DND-41 (cell line): ENCODE measurements around the gene CLIC5.

Experiments
- ATAC-seq: fragments of 200-7000 bp; cut with Tn5 transposase; 3 replicates; pipeline ENCODE4 v1.9.1; 2021; ENCODE audit warnings: low read depth; ENCODE audit not compliant: insufficient read depth
- DNase-seq: peaks from one replicate; pipeline ENCODE4 v3.0.0-alpha.2; 2020
- H2AFZ ChIP-seq: 2 replicates; pipeline ENCODE4 v1.6.0; 2012; ENCODE audit warnings: low read depth, low read length
- H3K27ac ChIP-seq: 2 replicates; pipeline ENCODE4 v1.5.1; 2012; ENCODE audit warnings: low read length, inconsistent platforms
- H3K27me3 ChIP-seq: fragments of 200-600 bp; sonication (generic); 2 replicates; pipeline ENCODE4 v1.6.0; 2012; ENCODE audit warnings: low read length, mild to moderate bottlenecking, inconsistent platforms; ENCODE audit not compliant: insufficient read depth, poor library complexity
- H3K36me3 ChIP-seq: 2 replicates; pipeline ENCODE4 v1.5.1; 2012; ENCODE audit warnings: low read length, inconsistent platforms; ENCODE audit not compliant: insufficient read depth
- H3K4me1 ChIP-seq: 2 replicates; pipeline ENCODE4 v1.5.1; 2012; ENCODE audit warnings: mild to moderate bottlenecking, low read length; ENCODE audit not compliant: insufficient read depth
- H3K4me2 ChIP-seq: 2 replicates; pipeline ENCODE4 v1.6.0; 2012; ENCODE audit warnings: mild to moderate bottlenecking, moderate library complexity, low read length, inconsistent platforms; ENCODE audit not compliant: insufficient read depth
- H3K4me3 ChIP-seq, 2 experiments: fragments of 200-600 bp in 1 of 2; shearing (Covaris generic) in 1 of 2; 2 replicates each; pipeline ENCODE4 v1.5.1; 2012 to 2016; ENCODE audit warnings: inconsistent platforms in 2 of 2, low read length in 2 of 2, mild to moderate bottlenecking in 2 of 2, low read depth in 1 of 2, moderate library complexity in 1 of 2
- H3K79me2 ChIP-seq: 2 replicates; pipeline ENCODE4 v1.6.0; 2012; ENCODE audit warnings: low read length, inconsistent platforms; ENCODE audit not compliant: insufficient read depth
- H3K9ac ChIP-seq: 2 replicates; pipeline ENCODE4 v1.6.0; 2012; ENCODE audit warnings: low read depth, mild to moderate bottlenecking, inconsistent platforms, low read length, moderate library complexity
- H3K9me3 ChIP-seq: 2 replicates; pipeline ENCODE4 v1.5.1; 2012; ENCODE audit warnings: low read length, moderate library complexity, mild to moderate bottlenecking, inconsistent platforms; ENCODE audit not compliant: insufficient read depth, severe bottlenecking
- H4K20me1 ChIP-seq: 2 replicates; pipeline ENCODE4 v1.6.0; 2012; ENCODE audit warnings: low read length; ENCODE audit not compliant: insufficient read depth
- EZH2 ChIP-seq: IDR thresholded peaks from 3 replicates; pipeline ENCODE4 v1.6.1; 2012; ENCODE audit warnings: borderline replicate concordance, low read depth, mild to moderate bottlenecking, moderate library complexity, low read length, inconsistent platforms; ENCODE audit not compliant: severe bottlenecking
- TF ChIP-seq, protein P1 (sequence below): IDR thresholded peaks from 2 replicates; pipeline ENCODE4 v1.5.1; 2012; ENCODE audit warnings: borderline replicate concordance, low read length, moderate library complexity, mild to moderate bottlenecking; ENCODE audit not compliant: poor library complexity, severe bottlenecking; ENCODE audit errors: extremely low read depth

CLIC5 gene

DNA sequence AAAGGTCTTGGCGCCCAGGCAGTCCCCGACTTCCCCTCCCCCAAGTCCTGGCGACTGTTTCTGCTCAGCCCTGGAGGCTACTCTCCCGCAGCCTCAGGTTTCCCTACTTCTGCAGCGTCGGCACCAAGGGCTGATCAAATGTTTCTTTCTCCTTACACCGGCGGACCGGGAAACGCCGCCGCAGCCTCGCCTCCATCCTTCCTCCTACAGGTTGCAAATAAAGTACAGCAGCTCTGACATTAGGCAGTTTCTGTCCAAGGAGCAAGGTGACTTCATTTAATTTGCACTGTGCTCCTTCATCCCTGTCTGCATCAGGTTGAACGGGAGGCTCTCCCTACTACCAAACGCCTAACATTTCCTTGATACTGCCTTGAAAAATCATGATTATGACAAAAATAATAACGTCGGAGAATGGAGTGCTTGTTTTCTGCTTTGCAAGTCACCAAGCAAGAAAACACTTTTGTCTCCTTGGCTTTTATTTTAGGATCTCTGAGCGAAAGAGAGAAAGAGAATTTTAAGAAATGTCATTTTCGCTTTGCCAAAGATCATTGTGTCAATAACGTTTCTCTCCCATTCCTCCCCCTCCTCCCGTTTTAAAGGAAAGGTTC, 1.0 kb downstream of the CLIC5 start:
- no peak overlapping the region for H3K4me3 ChIP-seq
- H4K20me1 ChIP-seq: no peaks in the 10 kb centered on the region
- H2AFZ ChIP-seq: no peak overlapping the region
- H3K9ac ChIP-seq: no peak overlapping the region
- H3K9me3 ChIP-seq: no peaks in the 10 kb centered on the region
- H3K79me2 ChIP-seq: no peaks in the 10 kb centered on the region
- no peak overlapping the region for H3K4me2 ChIP-seq
- H3K27ac ChIP-seq: no peak overlapping the region
- TF ChIP-seq, protein P1, sequence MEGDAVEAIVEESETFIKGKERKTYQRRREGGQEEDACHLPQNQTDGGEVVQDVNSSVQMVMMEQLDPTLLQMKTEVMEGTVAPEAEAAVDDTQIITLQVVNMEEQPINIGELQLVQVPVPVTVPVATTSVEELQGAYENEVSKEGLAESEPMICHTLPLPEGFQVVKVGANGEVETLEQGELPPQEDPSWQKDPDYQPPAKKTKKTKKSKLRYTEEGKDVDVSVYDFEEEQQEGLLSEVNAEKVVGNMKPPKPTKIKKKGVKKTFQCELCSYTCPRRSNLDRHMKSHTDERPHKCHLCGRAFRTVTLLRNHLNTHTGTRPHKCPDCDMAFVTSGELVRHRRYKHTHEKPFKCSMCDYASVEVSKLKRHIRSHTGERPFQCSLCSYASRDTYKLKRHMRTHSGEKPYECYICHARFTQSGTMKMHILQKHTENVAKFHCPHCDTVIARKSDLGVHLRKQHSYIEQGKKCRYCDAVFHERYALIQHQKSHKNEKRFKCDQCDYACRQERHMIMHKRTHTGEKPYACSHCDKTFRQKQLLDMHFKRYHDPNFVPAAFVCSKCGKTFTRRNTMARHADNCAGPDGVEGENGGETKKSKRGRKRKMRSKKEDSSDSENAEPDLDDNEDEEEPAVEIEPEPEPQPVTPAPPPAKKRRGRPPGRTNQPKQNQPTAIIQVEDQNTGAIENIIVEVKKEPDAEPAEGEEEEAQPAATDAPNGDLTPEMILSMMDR: no peak
- no peak for TF ChIP-seq EZH2
- H3K27me3 ChIP-seq: no peaks in the 10 kb centered on the region
- H3K4me1 ChIP-seq: peaks cover 17% of the 10 kb centered on the region
- ATAC-seq: no peak
- DNase-seq: no peak
- H3K36me3 ChIP-seq: no peaks in the 10 kb centered on the region

DNA sequence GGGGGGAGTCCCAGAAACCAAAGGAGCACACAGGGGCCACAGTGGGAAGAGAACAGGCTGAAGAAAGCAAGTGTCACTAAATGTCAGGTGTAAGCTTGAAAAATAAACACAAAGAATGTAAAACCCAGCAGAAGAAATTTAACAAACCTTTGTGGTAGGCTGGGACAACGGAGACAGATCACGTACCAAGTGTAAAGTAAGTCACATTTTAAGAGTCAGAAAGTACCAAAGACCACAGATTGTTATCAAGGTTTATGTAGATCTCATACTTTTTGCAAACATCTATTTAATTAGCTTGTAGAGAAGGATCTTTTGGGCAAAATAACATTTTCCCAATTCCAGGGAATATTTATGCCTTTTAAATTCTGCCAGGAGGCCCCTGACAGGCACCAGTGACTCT, 1.6 kb downstream of the CLIC5 start:
- Histone ChIP-seq H3K79me2 (no peaks in the 10 kb centered on the region), H3K4me1 (peaks cover 17% of the 10 kb centered on the region), H3K27ac (no peak overlapping the region), H4K20me1 (no peaks in the 10 kb centered on the region), H3K4me2 (no peak overlapping the region), H2AFZ (no peak overlapping the region), H3K27me3 (no peaks in the 10 kb centered on the region), H3K36me3 (no peaks in the 10 kb centered on the region), H3K9me3 (no peaks in the 10 kb centered on the region), H3K4me3 (no peak overlapping the region), H3K9ac (no peak overlapping the region)
- ATAC-seq (no peak), DNase-seq (no peak)
- TF ChIP-seq, protein P1: no peak
- TF ChIP-seq EZH2: no peak

DNA sequence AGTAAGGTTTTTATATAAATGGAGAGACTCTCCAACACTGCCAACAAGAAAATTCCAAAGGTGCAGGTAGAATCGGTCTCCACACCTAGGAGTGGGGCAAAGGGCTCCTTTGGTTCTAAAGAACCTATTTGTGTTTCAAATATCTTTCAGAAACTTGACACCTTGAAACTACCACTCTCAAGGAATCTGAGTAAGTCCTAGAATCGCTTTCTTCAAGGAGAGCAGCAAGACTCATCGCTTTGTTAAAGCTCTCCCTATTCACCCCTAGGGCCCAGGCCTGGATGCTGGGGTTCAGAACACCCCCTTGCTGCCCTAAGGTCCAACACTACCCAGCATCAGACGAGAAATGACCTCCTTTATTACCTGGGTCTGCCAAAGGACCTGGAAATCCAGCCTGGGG, 2.0 kb downstream of the CLIC5 start:
- Histone ChIP-seq H3K27ac (no peak overlapping the region), H3K27me3 (no peaks in the 10 kb centered on the region), H3K4me3 (no peak overlapping the region), H2AFZ (no peak overlapping the region), H3K4me1 (peaks cover 17% of the 10 kb centered on the region), H3K9ac (no peak overlapping the region), H3K36me3 (no peaks in the 10 kb centered on the region), H3K4me2 (no peak overlapping the region), H4K20me1 (no peaks in the 10 kb centered on the region), H3K9me3 (no peaks in the 10 kb centered on the region), H3K79me2 (no peaks in the 10 kb centered on the region)
- TF ChIP-seq EZH2: no peak
- TF ChIP-seq, protein P1: no peak
- ATAC-seq (no peak), DNase-seq (no peak)

DNA sequence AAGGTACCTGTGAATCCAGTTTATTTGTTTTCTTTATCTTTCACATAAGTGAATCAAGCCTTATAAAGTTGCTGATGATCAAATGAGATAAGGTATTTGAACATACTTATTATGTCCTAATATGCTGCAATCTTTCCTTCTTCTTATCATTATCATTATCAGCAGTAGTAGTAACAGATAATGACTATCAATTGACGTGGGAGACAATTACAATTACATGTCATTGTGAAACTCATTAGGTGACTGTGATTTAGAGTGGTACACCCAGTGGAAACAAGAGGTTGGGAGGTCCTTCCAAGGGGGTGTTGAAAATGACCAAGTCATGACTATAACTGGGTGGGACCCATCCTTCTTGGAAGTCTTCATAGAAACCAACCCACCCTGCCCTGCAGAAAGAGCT, 2.8 kb downstream of the CLIC5 start:
- Histone ChIP-seq H3K27ac (no peak overlapping the region), H3K4me2 (no peak overlapping the region), H3K4me3 (no peak overlapping the region), H4K20me1 (no peaks in the 10 kb centered on the region), H2AFZ (no peak overlapping the region), H3K27me3 (no peaks in the 10 kb centered on the region), H3K36me3 (no peaks in the 10 kb centered on the region), H3K9me3 (no peaks in the 10 kb centered on the region), H3K4me1 (peaks cover 17% of the 10 kb centered on the region), H3K79me2 (no peaks in the 10 kb centered on the region), H3K9ac (no peak overlapping the region)
- ATAC-seq (no peak), DNase-seq (no peak)
- TF ChIP-seq, protein P1: no peak
- no peak for TF ChIP-seq EZH2
